GM19238 (cell line): ENCODE data around the gene IKBKG.
"Not testable (repeated sequence)": the region's sequence is repeated elsewhere in the genome, so short reads cannot be mapped to it uniquely, and the experiment has no call there.

Source experiments
- DNase-seq: peaks from one replicate; pipeline ENCODE4 v3.0.0; 2011; ENCODE audit warnings: low spot score; ENCODE audit not compliant: insufficient read length

The IKBKG gene, protein sequence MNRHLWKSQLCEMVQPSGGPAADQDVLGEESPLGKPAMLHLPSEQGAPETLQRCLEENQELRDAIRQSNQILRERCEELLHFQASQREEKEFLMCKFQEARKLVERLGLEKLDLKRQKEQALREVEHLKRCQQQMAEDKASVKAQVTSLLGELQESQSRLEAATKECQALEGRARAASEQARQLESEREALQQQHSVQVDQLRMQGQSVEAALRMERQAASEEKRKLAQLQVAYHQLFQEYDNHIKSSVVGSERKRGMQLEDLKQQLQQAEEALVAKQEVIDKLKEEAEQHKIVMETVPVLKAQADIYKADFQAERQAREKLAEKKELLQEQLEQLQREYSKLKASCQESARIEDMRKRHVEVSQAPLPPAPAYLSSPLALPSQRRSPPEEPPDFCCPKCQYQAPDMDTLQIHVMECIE

DNA sequence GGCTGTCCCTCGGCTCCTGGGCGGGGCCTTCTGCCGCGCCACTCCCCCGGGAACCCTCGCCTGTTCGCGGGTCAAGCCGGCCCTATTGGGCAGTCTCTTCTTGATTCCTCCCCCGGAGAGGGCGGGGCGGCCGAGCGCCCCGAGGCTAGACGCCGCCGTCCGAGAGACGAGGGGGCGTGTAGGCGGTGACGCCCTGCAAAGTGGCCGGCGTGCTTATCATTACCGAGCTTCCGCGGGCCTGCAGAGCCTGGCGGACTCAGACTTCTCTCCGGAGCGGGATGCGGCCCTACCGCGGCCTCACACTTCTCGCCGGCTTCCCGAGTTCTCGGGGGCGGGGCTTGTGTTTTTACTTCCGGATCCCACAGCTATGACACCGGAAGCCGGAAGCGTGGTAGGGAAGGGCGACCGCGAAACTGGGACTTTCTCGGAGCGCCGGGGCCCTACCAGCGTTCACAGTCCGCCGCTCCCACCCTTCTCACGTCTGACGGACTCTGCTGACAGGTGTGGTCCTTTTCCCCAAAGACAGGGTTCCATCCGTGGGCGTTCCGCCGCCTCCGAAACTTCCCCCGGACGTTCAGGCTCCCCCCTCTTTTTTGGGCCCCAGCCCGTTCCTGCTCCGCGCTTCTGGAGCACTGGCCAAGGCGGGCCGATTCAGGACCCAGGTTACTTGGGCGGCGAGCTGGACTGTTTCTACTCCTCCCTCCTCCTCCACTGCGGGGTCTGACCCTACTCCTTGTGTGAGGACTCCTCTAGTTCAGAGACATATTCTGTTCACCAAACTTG, at the start of gene IKBKG:
IKBKG (plus strand) TSS at position 376 of the 783 bp plus-strand sequence. CDS start 4,383 bp downstream, outside the sequence.
- peak; percentile 82 for DNase-seq

DNA sequence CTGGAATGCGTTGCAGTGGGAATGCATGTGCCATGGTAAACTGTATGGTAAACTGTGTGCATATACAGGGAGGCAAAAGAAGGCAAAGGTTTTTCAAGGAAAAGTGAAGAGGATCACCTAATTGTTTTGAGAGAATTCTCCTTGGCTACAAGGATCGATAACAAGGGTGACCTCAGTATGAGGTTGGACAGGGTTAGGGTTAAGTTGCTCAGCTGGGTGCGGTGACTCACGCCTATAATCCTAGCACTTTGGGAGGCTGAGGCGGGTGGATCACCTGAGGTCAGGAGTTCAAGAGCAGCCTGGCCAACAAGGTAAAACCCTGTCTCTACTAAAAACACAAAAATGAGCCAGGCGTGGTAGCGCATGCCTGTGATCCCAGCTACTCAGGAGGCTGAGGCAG, 46.0 kb upstream of the IKBKG start:
- DNase-seq, result not testable (repeated sequence)

GRCh38 chrX:154502098-154502497, 45.3 kb upstream of the IKBKG start:
- no peak for DNase-seq

- no peak for DNase-seq
Observed at GRCh38 chrX:154502989-154503388, 44.4 kb upstream of the IKBKG start.

DNA sequence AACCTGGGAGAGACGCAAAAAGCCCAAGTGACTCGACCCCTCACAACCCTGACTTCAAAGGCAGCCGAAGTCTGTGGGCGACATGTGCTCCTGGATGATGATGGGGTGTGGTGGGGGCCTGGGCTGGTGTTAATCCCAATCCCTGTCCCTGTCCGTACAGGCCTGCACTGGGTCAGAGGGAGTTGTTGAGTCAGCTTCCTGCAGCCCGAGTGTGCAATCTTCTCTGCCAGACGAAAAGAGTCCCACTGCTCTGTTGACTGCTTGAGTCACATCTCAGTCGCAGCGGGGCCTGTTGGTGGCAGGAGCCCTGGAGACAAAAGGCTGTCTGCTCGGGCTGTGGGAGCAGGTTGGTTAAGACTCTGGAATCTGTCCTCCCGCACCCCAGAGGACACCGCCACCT, 41.7 kb upstream of the IKBKG start:
- DNase-seq, result no peak

DNA sequence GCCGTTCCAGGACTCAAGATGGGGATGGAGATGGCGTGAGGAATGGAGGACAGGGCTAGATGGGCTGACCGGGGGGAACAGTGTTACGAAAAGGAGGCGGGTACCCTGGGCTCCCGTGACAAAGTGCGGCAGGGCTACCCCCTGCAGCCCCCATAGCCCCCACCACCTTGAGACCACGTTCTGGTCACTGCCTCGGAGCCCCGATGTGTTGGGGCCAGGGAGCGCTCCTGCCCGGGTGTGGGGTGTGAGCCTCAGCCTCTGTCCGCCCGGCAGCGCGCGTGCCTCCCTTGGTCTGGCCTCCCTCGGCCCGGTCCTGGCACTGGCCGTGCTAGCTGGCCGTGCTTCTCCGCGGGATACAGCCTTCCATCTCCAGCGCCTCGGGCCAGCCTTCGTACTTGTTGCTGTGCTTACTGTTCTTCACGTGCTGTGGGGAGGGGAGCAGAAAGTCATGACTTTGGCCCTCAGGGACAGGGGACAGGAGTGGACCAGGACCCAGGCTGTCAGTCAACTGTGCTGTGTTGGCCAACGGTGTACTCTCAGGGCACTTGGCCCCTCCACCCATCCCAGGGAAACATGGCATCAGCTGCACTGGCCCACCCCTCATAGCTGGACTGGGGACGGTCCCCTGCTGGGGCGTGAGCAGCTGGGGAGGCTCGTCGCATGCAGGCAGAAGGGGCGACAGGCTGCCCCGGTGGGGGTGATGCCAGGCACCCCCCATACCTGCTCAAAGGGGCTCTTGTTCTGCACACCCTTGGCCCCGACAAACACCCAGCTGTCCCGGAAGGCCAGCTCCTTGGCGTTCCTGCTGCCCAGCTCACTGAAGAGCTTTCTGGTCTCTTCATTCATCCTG, 40.7 kb upstream of the IKBKG start:
- no peak for DNase-seq

- no peak for DNase-seq
Observed at GRCh38 chrX:154507673-154508383, 39.6 kb upstream of the IKBKG start.

- DNase-seq, result no peak
Observed at GRCh38 chrX:154508384-154508745, 39.1 kb upstream of the IKBKG start.

DNA sequence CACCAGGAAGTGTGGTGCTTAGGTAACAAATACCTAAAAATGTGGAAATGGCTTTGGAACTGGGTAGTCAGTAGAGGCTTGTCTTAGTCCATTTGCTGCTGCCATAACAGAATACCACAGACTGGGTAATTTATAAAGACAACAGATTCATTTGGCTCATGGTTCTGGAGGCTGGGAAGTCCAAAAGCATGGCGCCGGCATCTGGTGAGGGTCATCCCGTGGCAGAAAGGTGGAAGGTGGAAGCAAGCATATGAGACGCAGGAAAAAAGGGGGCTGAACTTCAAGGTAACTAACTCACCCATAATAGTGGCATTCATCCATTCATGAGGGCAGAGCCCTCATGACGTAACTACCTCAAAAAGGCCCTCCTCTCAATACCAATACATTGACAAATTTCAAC, 38.0 kb upstream of the IKBKG start:
- no peak for DNase-seq

- DNase-seq, result no peak
Observed at GRCh38 chrX:154511761-154512160, 35.7 kb upstream of the IKBKG start.

DNA sequence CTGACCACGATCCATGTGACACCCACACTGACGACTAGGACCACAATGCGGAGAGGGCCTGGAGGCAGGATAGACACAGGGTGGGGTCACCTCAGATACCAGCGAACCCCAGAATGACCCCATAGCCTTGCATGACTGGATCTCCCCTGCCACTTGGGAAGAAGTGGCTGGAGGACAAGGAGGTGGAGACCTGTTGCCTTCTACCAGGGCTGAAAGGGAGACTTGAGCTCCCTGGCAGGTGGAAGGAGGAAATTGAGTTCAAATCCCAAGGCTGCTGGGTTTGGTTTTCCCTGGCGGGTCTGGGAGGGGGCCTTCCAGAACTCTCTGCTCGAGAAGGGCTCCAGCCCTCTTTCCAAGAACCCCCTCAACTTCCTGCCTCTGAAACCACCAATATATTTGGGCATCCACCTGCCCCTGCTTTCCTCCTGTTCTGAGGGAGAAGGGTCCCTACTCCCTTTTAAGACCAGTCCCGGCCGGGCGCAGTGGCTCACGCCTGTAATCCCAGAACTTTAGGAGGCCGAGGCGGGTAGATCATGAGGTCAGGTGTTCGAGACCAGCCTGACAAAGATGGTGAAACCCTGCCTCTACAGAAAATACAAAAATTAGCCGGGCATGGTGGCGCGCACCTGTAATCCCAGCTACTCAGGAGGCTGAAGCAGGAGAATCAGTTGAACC, 34.4 kb upstream of the IKBKG start:
- no peak for DNase-seq

- no peak for DNase-seq
Observed at GRCh38 chrX:154513716-154514115, 33.7 kb upstream of the IKBKG start.

- DNase-seq, result no peak
Observed at GRCh38 chrX:154515090-154515965, 32.1 kb upstream of the IKBKG start.

GRCh38 chrX:154515966-154516655, 31.3 kb upstream of the IKBKG start, which contains the start of gene FAM3A:
Gene FAM3A, minus strand, starts transcription at chrX:154516232. Its CDS starts 460 bp downstream, at chrX:154515772.
- peak; percentile 70 for DNase-seq

DNA sequence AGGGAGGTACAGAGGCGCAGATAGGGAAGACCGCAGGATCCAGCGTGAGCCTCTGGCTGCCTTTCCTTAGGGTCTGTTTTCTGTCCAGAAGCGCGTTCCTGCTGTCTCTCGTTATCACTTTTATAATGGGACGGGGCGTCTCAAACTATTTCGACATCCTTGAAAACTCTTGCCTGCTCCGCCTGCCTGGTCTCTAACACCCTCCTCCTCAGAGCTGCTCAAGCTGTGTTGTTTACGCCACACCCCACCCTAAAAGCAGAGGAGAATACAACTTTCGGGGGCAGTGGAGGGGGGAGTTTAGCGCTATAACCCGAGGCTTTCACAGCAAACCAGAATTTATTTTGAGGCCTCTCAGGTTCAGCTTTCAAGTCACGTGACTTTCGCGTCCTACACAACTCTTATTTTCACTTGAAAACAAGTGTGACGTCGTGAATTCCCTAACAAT, 30.7 kb upstream of the IKBKG start:
- no peak for DNase-seq

- DNase-seq, result no peak
Observed at GRCh38 chrX:154517101-154517781, 30.2 kb upstream of the IKBKG start.

GRCh38 chrX:154519389-154519788, 28.0 kb upstream of the IKBKG start:
- no peak for DNase-seq
